Ascending aorta (tissue), 2 donors: ENCODE results near the gene ATP1A2. TPM values are rescaled to one million over a fixed set of nuclear protein-coding genes. Genes with fewer than 3 reads are reported as not detected.

Experiments
- DNase-seq, 2 donors: peaks; one replicate each; pipeline ENCODE4 v3.0.0-alpha.2; 2019; ENCODE audit warnings: low spot score in 2 of 2
- H3K27ac ChIP-seq, 2 donors: fragments of 200-600 bp; sonication (generic); one replicate each; pipeline ENCODE4 v1.5.1; 2016 to 2017; ENCODE audit warnings: mild to moderate bottlenecking in 1 of 2
- H3K27me3 ChIP-seq: fragments of 200-600 bp; sonication (generic); one replicate; pipeline ENCODE4 v1.5.1; 2017
- H3K36me3 ChIP-seq, 2 donors: fragments of 200-600 bp; sonication (generic); one replicate each; pipeline ENCODE4 v1.5.1; 2016
- H3K4me1 ChIP-seq, 2 donors: fragments of 200-600 bp; sonication (generic); one replicate each; pipeline ENCODE4 v1.5.1; 2016 to 2017; ENCODE audit warnings: mild to moderate bottlenecking in 1 of 2
- H3K4me3 ChIP-seq, 2 donors: fragments of 200-600 bp; sonication (generic); one replicate each; pipeline ENCODE4 v1.5.1; 2016 to 2017; ENCODE audit warnings: mild to moderate bottlenecking in 1 of 2
- H3K9me3 ChIP-seq, 2 donors: fragments of 200-600 bp; sonication (generic); one replicate each; pipeline ENCODE4 v1.5.1; 2016
- intact Hi-C: fragments of 100-400 bp; cut with DNase I; formaldehyde crosslinking; loops from one replicate; pipeline ENCODE4 v1.15.1; 2023
- total RNA-seq: library from RNA; depleted of rRNA; stranded (reverse); fragments of >200 nt; gene quantifications from one replicate; pipeline ENCODE4 v1.1.0, GENCODE V29; 2016
- TF ChIP-seq, protein P1 (sequence below), 3 experiments: fragments of 200-600 bp in 2 of 3; fragments of 450-650 bp in 1 of 3; sonication (generic) in 2 of 3; IDR thresholded peaks; one replicate each; pipeline ENCODE4 v1.5.1; 2016 to 2019; ENCODE audit warnings: antibody characterized with exemption in 3 of 3, mild to moderate bottlenecking in 1 of 3, moderate library complexity in 1 of 3

ATP1A2 gene
- total RNA-seq, 1 donor from 2014 or later: 316 TPM

DNA sequence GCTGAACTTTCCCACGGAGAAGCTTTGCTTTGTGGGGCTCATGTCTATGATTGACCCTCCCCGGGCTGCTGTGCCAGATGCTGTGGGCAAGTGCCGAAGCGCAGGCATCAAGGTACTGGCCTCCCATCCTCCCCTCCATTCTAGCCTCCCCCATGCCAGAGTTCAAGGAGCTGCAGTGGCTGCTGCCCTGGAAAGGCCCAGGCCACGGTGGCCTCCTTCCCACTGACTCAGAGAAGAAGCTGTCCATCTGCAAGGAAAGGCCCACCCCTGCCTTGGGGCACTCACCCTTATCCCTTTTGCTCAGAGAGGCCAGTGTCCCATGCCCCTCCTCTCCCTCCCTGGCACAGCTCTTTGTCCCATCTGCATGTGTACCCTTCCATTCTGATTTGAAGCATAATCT, 14.9 kb downstream of the ATP1A2 start:
- H3K27ac ChIP-seq: peak overlapping the region; percentile 86 to 96
- intact Hi-C loops: loop anchor here (2.0 kb wide), 1 partner anchor 26 kb away; no protein-coding TSS in a partner anchor
- no peak for DNase-seq
- no peak overlapping the region for H3K4me3 ChIP-seq
- peaks cover 10 to 22% of the 10 kb centered on the region in 2 donors for H3K4me1 ChIP-seq
- peaks cover 33 to 64% of the 10 kb centered on the region in 2 donors for H3K36me3 ChIP-seq
- no peaks in the 10 kb centered on the region for H3K9me3 ChIP-seq
- H3K27me3 ChIP-seq: no peaks in the 10 kb centered on the region
- TF ChIP-seq, protein P1, sequence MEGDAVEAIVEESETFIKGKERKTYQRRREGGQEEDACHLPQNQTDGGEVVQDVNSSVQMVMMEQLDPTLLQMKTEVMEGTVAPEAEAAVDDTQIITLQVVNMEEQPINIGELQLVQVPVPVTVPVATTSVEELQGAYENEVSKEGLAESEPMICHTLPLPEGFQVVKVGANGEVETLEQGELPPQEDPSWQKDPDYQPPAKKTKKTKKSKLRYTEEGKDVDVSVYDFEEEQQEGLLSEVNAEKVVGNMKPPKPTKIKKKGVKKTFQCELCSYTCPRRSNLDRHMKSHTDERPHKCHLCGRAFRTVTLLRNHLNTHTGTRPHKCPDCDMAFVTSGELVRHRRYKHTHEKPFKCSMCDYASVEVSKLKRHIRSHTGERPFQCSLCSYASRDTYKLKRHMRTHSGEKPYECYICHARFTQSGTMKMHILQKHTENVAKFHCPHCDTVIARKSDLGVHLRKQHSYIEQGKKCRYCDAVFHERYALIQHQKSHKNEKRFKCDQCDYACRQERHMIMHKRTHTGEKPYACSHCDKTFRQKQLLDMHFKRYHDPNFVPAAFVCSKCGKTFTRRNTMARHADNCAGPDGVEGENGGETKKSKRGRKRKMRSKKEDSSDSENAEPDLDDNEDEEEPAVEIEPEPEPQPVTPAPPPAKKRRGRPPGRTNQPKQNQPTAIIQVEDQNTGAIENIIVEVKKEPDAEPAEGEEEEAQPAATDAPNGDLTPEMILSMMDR (IDR thresholded peaks at IDR 0.05): no peak

DNA sequence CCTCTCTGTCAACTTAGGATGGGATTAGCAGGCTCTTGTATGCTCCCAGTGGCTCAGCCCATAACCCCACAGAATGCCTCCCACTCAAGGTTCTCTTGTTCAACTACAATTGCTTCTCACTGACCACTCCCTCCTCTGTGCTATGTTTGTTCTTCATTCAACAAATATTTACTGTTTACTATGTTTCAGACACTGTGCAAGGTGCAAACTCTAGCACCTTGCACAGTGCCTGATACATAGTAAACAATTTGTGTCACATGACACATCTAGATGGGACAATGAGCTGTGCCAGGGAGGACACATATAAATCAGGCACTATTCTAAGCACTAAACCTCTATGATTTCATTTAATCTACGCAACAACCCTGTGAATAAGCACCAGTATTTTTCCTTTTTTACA, 15.4 kb downstream of the ATP1A2 start:
- Histone ChIP-seq H3K9me3 (no peaks in the 10 kb centered on the region), H3K4me1 (peaks cover 10 to 21% of the 10 kb centered on the region in 2 donors), H3K36me3 (peaks cover 33 to 64% of the 10 kb centered on the region in 2 donors), H3K27me3 (no peaks in the 10 kb centered on the region), H3K27ac (peak overlapping the region; percentile 86 to 96), H3K4me3 (no peak overlapping the region)
- TF ChIP-seq, protein P1 (IDR thresholded peaks at IDR 0.05): no peak
- DNase-seq: no peak
- intact Hi-C loops: loop anchor here (2.0 kb wide), 1 partner anchor 26 kb away; no protein-coding TSS in a partner anchor

DNA sequence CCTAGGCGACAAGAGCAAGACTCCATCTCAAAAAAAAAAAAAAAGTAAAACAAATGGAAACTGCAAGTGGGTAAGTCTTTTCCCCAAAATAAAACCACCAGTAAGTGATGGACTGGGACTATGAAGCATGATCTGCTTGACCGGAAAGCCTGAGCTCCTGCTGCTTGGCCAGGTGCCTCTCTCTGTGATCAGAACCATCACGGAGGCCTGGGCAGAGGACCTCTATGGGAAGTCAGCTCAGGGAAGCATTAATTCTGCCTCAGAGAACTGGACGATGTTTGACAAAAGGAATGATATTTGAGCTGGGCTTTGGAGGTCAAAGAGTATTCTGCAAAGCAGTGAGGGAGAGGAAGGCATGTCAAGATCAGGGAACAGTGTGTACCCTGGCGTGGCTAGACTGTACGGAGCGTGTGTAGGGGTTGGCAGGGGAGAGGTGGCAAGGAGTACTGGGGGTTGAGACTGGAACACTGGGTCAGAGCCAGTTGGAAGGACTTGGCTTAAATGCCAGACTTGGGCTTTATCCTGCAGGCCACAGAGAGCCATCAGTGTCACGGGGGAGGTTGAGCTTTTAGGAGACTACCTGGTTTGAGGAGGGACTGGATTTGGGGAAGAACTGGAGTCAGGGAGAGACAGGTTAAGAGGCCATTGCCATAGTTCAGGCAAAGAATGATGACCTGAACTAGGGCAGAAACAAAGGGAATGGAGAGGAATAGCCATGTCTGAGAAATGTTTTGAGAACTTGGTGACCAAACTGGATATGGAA, 16.4 kb downstream of the ATP1A2 start:
- DNase-seq: peak; percentile 40 to 90
- intact Hi-C loops: loop anchor here (2.0 kb wide), 2 partner anchors 17 to 27 kb away; no protein-coding TSS in a partner anchor
- Histone ChIP-seq H3K9me3 (no peaks in the 10 kb centered on the region), H3K27me3 (no peaks in the 10 kb centered on the region), H3K4me1 (peaks cover 10 to 21% of the 10 kb centered on the region in 2 donors), H3K36me3 (peaks cover 33 to 64% of the 10 kb centered on the region in 2 donors), H3K4me3 (no peak overlapping the region), H3K27ac (peak overlapping the region; percentile 86 to 96)
- TF ChIP-seq, protein P1 (IDR thresholded peaks at IDR 0.05): no peak

DNA sequence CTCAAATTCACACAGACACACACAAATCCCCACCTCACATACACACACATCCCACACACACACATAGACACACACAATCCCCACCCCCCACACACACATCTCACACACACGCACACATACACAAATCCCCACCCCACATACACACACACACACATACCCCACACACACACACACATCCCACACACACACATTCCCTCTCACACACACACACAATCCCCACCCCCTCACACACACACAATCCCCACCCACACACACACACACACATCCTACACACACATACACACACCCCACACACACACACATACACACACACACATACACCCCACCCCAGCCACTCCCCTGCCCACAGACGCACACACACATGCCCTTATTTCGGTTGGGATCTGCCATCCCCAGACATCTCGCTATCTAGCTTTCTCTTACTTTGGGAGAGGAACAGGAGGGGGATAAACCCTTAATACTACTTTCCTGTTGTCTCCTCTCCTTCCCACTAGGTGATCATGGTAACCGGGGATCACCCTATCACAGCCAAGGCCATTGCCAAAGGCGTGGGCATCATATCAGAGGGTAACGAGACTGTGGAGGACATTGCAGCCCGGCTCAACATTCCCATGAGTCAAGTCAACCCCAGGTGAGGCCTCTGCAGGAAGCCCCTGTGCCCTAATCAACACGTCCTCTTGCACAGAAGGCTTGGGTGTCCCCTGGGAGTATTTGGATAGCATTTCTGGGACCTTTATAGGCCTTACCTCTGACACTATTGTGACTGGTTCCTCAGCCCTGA, 18.6 kb downstream of the ATP1A2 start:
- H3K27me3 ChIP-seq: no peaks in the 10 kb centered on the region
- DNase-seq: peak in 1 of 2 donors; percentile 49
- H3K27ac ChIP-seq: peak overlapping the region; percentile 70 to 96

More for the DNA sequence above, 18.6 kb downstream of the ATP1A2 start:
- H3K9me3 ChIP-seq: no peaks in the 10 kb centered on the region
- H3K36me3 ChIP-seq: peaks cover 27 to 52% of the 10 kb centered on the region in 2 donors
- intact Hi-C loops: loop anchor here (2.0 kb wide), 1 partner anchor 15 kb away; no protein-coding TSS in a partner anchor
- peaks cover 10 to 21% of the 10 kb centered on the region in 2 donors for H3K4me1 ChIP-seq
- TF ChIP-seq, protein P1 (IDR thresholded peaks at IDR 0.05): no peak
- H3K4me3 ChIP-seq: no peak overlapping the region
